Dendritic cell treated with granulocyte-macrophage colony-stimulating factor and Interleukin-4, amounts not matched to agents 40 ng/mL and 50 ng/mL, for 4 days (primary cell): ENCODE results near the gene CROCC.
A peak's percentile ranks its signal among the peaks of the same experiment; 100 is the strongest.
"Not testable (repeated sequence)": the region's sequence is repeated elsewhere in the genome, so short reads cannot be mapped to it uniquely, and the experiment has no call there.

ENCODE experiments used
- H3K27ac Mint-ChIP-seq: one replicate; pipeline ENCODE4 v1.8.0; 2022; ENCODE audit warnings: mild to moderate bottlenecking, mixed read lengths
- H3K27me3 Mint-ChIP-seq: one replicate; pipeline ENCODE4 v1.8.0; 2022; ENCODE audit warnings: mild to moderate bottlenecking, mixed read lengths
- H3K36me3 Mint-ChIP-seq: one replicate; pipeline ENCODE4 v1.8.0; 2022; ENCODE audit warnings: low read depth, mixed read lengths
- H3K4me1 Mint-ChIP-seq: one replicate; pipeline ENCODE4 v1.8.0; 2022; ENCODE audit warnings: low read depth, mixed read lengths
- H3K4me3 Mint-ChIP-seq: one replicate; pipeline ENCODE4 v1.8.0; 2022; ENCODE audit warnings: mild to moderate bottlenecking, moderate library complexity, mixed read lengths
- H3K9me3 Mint-ChIP-seq: one replicate; pipeline ENCODE4 v1.8.0; 2022; ENCODE audit warnings: mixed read lengths
- intact Hi-C: fragments of 100-400 bp; cut with micrococcal nuclease; formaldehyde crosslinking; loops from one replicate; pipeline ENCODE4 v1.15.0; 2022

Gene CROCC

GRCh38 chr1:16954579-16954978, 32.8 kb downstream of the CROCC start:
- no peak overlapping the region for H3K27ac Mint-ChIP-seq
- peaks cover 5% of the 10 kb centered on the region for H3K4me1 Mint-ChIP-seq
- no peaks in the 10 kb centered on the region for H3K9me3 Mint-ChIP-seq
- no peaks in the 10 kb centered on the region for H3K27me3 Mint-ChIP-seq
- H3K36me3 Mint-ChIP-seq: peaks cover 19% of the 10 kb centered on the region
- intact Hi-C loops: no loop called here
- H3K4me3 Mint-ChIP-seq: no peak overlapping the region

- intact Hi-C loops: no loop called here
- H3K36me3 Mint-ChIP-seq: peaks cover 19% of the 10 kb centered on the region
- H3K27ac Mint-ChIP-seq: no peak overlapping the region
- no peaks in the 10 kb centered on the region for H3K27me3 Mint-ChIP-seq
- peaks cover 5% of the 10 kb centered on the region for H3K4me1 Mint-ChIP-seq
- H3K4me3 Mint-ChIP-seq: no peak overlapping the region
- no peaks in the 10 kb centered on the region for H3K9me3 Mint-ChIP-seq
These were observed 33.5 kb downstream of the CROCC start for GRCh38 chr1:16955186-16955585.

- Mint-ChIP-seq H3K27ac (no peak overlapping the region), H3K4me3 (no peak overlapping the region), H3K27me3 (peaks cover under 1% of the 10 kb centered on the region), H3K9me3 (no peaks in the 10 kb centered on the region), H3K36me3 (peaks cover 19% of the 10 kb centered on the region), H3K4me1 (peaks cover 12% of the 10 kb centered on the region)
- intact Hi-C loops: no loop called here
These were observed 35.0 kb downstream of the CROCC start for GRCh38 chr1:16956775-16957174.

GRCh38 chr1:16957731-16958130, 36.0 kb downstream of the CROCC start:
- intact Hi-C loops: no loop called here

GRCh38 chr1:16958475-16958874, 36.7 kb downstream of the CROCC start:
- intact Hi-C loops: no loop called here
- H3K4me1 Mint-ChIP-seq: peaks cover 8% of the 10 kb centered on the region
- H3K36me3 Mint-ChIP-seq: peaks cover 20% of the 10 kb centered on the region
- H3K4me3 Mint-ChIP-seq: no peak overlapping the region
- peaks cover 2% of the 10 kb centered on the region for H3K27me3 Mint-ChIP-seq
- H3K9me3 Mint-ChIP-seq: no peaks in the 10 kb centered on the region
- H3K27ac Mint-ChIP-seq: no peak overlapping the region

More at GRCh38 chr1:16957731-16958130, 36.0 kb downstream of the CROCC start:
- H3K36me3 Mint-ChIP-seq: peaks cover 20% of the 10 kb centered on the region
- no peak overlapping the region for H3K27ac Mint-ChIP-seq
- no peak overlapping the region for H3K4me3 Mint-ChIP-seq
- H3K4me1 Mint-ChIP-seq: peaks cover 10% of the 10 kb centered on the region
- no peaks in the 10 kb centered on the region for H3K9me3 Mint-ChIP-seq
- peaks cover 2% of the 10 kb centered on the region for H3K27me3 Mint-ChIP-seq

DNA sequence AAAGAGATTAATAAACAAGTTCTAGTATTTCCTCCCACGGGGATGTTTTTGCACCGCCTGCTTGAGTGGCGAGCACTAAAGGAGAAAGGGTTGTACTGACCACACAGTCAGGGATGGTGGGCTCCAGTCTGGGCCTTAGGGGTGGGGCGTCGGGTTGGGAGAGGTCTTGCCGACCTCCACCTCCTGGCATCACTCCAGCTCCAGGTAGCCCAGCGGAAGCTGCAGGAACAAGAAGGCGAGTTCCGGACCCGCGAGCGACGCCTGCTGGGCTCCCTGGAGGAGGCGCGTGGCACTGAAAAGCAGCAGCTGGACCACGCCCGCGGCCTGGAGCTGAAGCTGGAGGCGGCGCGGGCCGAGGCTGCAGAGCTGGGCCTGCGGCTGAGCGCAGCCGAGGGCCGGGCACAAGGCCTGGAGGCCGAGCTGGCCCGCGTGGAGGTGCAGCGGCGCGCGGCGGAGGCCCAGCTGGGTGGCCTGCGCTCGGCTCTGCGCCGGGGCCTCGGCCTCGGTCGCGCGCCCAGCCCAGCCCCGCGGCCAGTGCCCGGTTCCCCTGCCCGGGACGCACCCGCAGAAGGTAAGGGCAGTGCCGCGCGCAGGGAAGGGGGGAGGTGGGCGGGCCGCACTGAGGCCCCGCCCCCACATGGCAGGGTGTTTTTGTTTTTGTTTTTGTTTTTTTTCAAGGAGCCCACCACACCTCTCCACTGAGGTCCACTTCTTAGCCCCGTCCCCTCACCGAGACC, 39.0 kb downstream of the CROCC start:
- H3K4me1 Mint-ChIP-seq: peaks cover 8% of the 10 kb centered on the region
- peaks cover 2% of the 10 kb centered on the region for H3K27me3 Mint-ChIP-seq
- intact Hi-C loops: loop anchor here (2.0 kb wide), 1 partner anchor 86 kb away; no protein-coding TSS in a partner anchor
- H3K27ac Mint-ChIP-seq: peak overlapping the region; percentile 45
- H3K36me3 Mint-ChIP-seq: peaks cover 17% of the 10 kb centered on the region
- peak overlapping the region; percentile 55 for H3K4me3 Mint-ChIP-seq
- no peaks in the 10 kb centered on the region for H3K9me3 Mint-ChIP-seq

GRCh38 chr1:16961297-16962133, 39.8 kb downstream of the CROCC start:
- H3K27ac Mint-ChIP-seq: peak overlapping the region; percentile 45
- no peaks in the 10 kb centered on the region for H3K9me3 Mint-ChIP-seq
- H3K4me1 Mint-ChIP-seq: peaks cover 8% of the 10 kb centered on the region
- intact Hi-C loops: loop anchor here (2.0 kb wide), 1 partner anchor 85 kb away; no protein-coding TSS in a partner anchor
- peak overlapping the region; percentile 55 for H3K4me3 Mint-ChIP-seq
- H3K27me3 Mint-ChIP-seq: peaks cover 2% of the 10 kb centered on the region
- peaks cover 25% of the 10 kb centered on the region for H3K36me3 Mint-ChIP-seq

DNA sequence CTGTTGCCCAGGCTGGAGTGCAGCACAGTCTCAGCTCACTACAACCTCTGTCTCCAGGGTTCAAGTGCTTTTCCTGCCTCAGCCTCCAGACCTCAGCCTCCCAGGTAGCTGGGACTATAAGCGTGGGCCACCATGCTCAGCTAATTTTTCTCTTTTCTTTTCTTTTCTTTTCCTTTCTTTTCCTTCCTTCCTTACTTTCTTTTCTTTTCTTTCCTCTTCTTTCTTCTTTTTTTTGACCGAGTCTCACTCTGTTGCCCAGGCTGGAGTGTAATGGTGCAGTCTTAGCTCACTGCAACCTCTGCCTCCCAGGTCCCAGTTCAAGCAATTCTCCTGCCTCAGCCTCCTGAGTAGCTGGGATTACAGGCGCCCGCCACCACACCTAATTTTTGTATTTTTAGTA, 42.4 kb downstream of the CROCC start:
- H3K9me3 Mint-ChIP-seq, H3K27ac Mint-ChIP-seq, H3K27me3 Mint-ChIP-seq, H3K4me3 Mint-ChIP-seq, H3K4me1 Mint-ChIP-seq, intact Hi-C loops: not testable (repeated sequence)
- peaks cover 46% of the 10 kb centered on the region for H3K36me3 Mint-ChIP-seq

DNA sequence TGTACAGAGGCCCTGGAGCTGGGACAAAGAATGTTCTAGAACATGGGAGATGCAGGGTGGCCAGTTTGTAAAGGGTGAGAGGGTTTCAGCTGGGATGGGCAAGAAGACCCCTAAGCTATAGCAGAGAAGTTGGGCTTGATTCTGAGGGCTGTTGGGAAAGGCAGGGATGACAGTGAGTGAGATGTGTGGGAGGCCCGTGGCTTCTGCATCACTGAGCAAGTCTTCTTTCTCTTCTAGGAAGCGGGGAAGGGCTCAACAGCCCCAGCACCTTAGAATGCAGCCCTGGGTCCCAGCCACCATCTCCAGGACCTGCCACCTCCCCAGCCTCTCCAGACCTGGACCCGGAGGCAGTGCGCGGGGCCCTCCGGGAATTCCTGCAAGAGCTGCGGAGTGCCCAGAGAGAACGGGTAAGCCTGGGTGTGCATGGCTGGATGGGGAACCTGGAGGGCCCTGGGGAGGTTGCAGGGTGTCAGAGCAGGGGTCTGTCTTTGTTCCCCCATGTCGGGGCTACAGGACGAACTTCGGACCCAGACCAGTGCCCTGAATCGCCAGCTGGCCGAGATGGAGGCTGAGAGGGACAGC, 43.8 kb downstream of the CROCC start:
- Mint-ChIP-seq H3K27ac (no peak overlapping the region), H3K4me1 (peaks cover 8% of the 10 kb centered on the region), H3K27me3 (peaks cover 2% of the 10 kb centered on the region), H3K36me3 (peaks cover 59% of the 10 kb centered on the region), H3K9me3 (no peaks in the 10 kb centered on the region), H3K4me3 (no peak overlapping the region)
- intact Hi-C loops: no loop called here

DNA sequence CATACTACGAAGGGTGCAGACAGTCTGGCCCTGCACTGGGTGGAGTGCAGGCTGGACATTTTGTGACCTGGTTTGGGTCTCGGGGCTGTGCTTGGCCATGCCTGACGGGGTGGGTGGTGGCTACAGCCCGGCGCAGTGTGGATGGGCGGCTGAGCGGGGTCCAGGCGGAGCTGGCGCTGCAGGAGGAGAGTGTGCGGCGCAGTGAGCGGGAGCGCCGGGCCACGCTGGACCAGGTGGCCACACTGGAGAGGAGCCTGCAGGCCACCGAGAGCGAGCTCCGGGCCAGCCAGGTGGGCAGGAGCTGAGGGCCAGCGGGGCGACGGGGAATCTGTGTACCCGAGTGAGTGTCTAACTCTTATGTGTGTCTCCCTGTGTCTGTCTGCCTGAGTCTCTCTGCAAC, 44.6 kb downstream of the CROCC start:
- Mint-ChIP-seq H3K4me1 (peaks cover 6% of the 10 kb centered on the region), H3K36me3 (peaks cover 66% of the 10 kb centered on the region), H3K4me3 (no peak overlapping the region), H3K9me3 (no peaks in the 10 kb centered on the region), H3K27ac (no peak overlapping the region), H3K27me3 (peaks cover 2% of the 10 kb centered on the region)
- intact Hi-C loops: no loop called here

DNA sequence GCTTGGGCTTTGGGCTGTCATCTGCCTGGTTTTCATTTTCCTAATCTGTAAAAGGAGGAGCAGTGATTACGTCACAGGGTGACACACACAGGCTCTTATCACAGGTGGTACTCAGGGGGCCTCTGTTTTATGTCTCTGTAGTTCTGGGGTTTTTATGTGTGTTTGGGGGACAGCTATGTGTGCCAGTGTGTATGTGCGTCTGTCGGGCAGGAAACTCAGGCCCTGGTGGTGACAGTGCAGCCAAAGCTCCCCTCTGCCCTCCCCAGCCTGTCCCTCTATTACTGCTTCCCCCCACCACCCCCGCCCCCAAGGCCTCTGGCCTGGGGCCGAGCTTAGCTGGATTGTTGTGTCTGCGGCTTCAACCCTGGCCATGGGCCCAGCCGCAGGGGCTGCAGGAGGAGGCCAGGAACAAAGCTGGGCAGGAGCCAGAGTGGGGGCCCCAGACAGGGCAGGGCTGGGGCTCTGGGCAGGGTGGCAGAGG, 45.4 kb downstream of the CROCC start:
- Mint-ChIP-seq H3K27ac (no peak overlapping the region), H3K9me3 (no peaks in the 10 kb centered on the region), H3K4me1 (no peaks in the 10 kb centered on the region), H3K27me3 (no peaks in the 10 kb centered on the region), H3K36me3 (peaks cover 68% of the 10 kb centered on the region), H3K4me3 (no peak overlapping the region)
- intact Hi-C loops: no loop called here

DNA sequence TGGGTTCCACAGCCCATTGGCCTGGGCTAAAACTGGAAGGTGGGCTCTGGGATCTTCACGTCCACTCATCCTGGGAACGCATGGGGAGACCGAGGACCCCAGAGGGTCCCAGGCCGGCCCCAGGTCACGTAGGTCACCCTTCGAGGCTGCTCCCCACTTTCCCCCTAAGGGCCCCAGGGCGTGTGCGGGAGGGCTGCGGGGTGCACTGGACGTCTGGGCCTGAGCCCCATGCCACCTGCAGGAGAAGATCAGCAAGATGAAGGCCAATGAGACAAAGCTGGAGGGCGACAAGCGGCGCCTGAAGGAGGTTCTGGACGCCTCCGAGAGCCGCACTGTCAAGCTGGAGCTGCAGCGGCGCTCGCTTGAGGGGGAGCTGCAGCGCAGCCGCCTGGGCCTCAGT, 46.2 kb downstream of the CROCC start:
- H3K4me1 Mint-ChIP-seq: no peaks in the 10 kb centered on the region
- no peak overlapping the region for H3K27ac Mint-ChIP-seq
- H3K4me3 Mint-ChIP-seq: no peak overlapping the region
- intact Hi-C loops: no loop called here
- H3K27me3 Mint-ChIP-seq: no peaks in the 10 kb centered on the region
- peaks cover 66% of the 10 kb centered on the region for H3K36me3 Mint-ChIP-seq
- no peaks in the 10 kb centered on the region for H3K9me3 Mint-ChIP-seq

- Mint-ChIP-seq H3K4me1 (no peaks in the 10 kb centered on the region), H3K27me3 (no peaks in the 10 kb centered on the region), H3K9me3 (no peaks in the 10 kb centered on the region), H3K4me3 (no peak overlapping the region), H3K27ac (no peak overlapping the region), H3K36me3 (peaks cover 62% of the 10 kb centered on the region)
- intact Hi-C loops: no loop called here
These were observed 46.6 kb downstream of the CROCC start for GRCh38 chr1:16968372-16968771.

DNA sequence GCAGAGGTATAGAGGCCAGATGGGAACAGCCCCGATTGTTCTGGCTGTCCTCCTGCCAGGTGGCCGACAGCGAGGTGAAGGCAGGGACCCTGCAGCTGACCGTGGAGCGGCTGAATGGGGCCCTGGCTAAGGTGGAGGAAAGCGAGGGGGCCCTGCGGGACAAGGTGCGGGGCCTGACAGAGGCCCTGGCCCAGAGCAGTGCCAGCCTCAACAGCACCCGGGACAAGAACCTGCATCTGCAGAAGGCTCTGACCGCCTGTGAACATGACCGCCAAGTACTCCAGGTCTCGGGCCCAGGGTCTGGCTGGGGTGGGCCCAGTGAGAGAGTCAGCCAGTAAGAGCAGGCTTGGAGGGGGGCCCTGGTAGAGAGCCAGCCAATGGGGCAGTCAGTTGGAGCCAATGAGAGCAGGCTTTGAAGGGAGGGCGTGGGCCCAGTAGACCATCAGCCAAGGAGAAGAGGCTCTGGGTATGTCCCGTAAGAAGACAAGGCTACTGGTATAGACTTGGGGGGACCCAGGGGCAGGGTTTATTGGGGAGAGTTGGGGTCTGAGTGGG, 47.4 kb downstream of the CROCC start:
- Mint-ChIP-seq H3K9me3 (no peaks in the 10 kb centered on the region), H3K36me3 (peaks cover 62% of the 10 kb centered on the region), H3K4me1 (no peaks in the 10 kb centered on the region), H3K4me3 (no peak overlapping the region), H3K27ac (no peak overlapping the region), H3K27me3 (no peaks in the 10 kb centered on the region)
- intact Hi-C loops: no loop called here
